GM18526 (cell line): ENCODE results near the gene C9orf85.

Experiments used
- POLR2A ChIP-seq: IDR thresholded peaks from 3 replicates; pipeline ENCODE4 v1.6.1; 2011; ENCODE audit not compliant: insufficient read length; ENCODE audit errors: extremely low read depth

The C9orf85 gene

GRCh38 chr9:71980266-71981190 is 69.1 kb downstream of the C9orf85 start:
- TF ChIP-seq POLR2A = no peak

- no peak for TF ChIP-seq POLR2A
Observed at GRCh38 chr9:71981944-71982343, 70.5 kb downstream of the C9orf85 start.

GRCh38 chr9:71984403-71984802 is 73.0 kb downstream of the C9orf85 start:
- TF ChIP-seq POLR2A = no peak

- no peak for TF ChIP-seq POLR2A
Observed at GRCh38 chr9:71984831-71985281, 73.4 kb downstream of the C9orf85 start.

- TF ChIP-seq POLR2A = no peak
Observed at GRCh38 chr9:71985297-71985911, 74.0 kb downstream of the C9orf85 start.

GRCh38 chr9:71986900-71987299 is 75.5 kb downstream of the C9orf85 start:
- TF ChIP-seq POLR2A = no peak

DNA sequence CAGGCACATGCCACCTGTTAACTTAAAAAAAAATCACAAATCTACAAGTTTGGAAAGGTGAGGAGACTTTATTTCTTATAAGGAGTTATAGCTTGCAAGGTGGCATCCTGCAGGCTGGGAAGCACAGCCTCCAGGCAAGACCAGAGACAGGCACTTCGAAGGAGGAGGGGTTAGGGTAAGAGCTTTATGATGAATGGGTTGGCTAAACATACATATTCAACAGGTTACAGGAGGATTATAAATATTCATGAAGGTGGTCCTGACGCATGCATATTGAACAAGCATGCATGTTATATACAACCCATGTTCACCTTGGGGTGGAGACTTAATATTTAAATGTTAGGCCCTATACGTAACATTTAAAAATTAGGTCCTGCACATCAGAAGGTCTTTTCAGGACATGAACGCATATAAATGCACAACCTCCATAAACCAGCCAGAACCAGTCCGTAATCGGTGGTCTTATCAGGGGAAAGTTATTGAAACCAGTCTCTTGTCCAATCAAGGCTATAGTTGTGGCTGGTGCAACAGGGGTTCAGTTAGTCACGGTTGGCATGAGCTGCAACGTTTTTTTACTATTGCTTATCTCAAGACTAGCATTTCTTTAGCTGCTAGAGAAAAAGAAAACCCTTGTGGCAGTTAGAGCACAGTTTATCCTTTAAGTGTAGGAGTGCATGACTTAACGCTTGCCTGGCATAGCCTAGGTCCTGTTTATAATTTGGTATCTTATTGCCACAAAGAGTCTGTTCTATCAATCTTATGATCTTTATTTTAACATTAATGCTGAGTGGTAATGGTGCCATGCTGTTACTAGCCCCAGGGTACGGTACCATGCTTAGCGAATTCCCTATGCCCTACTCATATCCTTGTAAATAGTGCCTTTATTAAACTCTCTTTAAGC is 76.3 kb downstream of the C9orf85 start:
- no peak for TF ChIP-seq POLR2A

GRCh38 chr9:71990466-71990865 is 79.0 kb downstream of the C9orf85 start:
- TF ChIP-seq POLR2A = no peak

DNA sequence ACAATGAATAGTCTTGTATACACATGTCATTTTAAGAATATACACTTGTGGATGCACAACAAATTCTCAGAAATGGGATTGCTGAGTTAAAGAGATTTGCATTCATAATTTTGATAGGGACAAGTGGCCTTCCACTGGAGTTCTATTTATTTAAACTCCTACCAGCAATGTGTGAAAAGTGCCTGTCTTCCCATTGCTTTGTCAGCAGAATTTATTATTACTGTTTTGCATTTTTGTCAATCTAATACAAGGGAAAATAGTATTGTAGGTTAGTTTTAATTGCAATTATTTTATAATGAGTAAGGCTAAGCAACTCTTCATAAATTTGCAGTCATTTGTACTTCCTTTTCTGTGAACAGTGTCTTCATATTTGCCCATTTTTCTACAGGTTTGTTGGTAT is 94.0 kb downstream of the C9orf85 start:
- no peak for TF ChIP-seq POLR2A

GRCh38 chr9:72006501-72006900 is 95.1 kb downstream of the C9orf85 start:
- no peak for TF ChIP-seq POLR2A

DNA sequence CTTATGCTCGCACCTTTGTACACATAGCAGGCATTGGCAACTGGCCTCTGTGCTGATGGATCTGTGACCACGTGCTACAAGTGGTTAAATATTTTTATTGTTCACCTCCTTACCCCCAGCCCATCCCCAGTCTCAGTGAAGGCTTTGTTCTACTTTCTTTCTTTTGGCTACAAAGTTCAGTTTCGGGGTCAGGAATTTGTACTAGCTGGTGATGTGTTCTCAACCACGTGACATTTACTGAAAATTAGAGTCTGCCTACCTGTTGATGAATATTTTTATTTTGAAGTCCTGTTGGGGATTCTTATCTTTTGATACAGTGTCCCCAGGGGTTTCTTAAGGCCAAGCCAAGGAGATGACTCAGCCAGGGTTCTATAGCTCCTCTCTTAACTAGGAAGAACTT is 101.2 kb downstream of the C9orf85 start:
- TF ChIP-seq POLR2A = no peak

- TF ChIP-seq POLR2A = no peak
Observed at GRCh38 chr9:72013292-72013760, 101.9 kb downstream of the C9orf85 start.

DNA sequence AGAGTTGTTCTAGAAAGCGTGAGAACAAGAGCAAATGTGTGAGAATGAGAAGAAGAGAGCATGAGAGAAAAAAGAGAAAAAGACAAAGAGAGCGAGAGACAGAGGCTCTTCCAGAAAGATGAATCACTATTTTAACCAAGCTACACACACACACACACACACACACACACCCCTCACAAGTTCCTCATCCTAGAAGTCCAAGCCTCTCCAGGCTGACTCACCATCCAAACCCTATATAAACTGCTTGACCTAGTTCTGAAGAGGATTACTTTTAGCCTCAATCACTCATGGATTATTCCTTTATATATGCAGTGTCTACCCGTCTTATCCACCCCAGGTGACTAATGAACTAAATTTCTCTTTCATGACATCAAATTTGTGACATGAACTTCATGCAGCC is 111.4 kb downstream of the C9orf85 start:
- TF ChIP-seq POLR2A = no peak
